GM19099 (cell line): ENCODE data around the gene ZBTB20.

Experiments used
- POLR2A ChIP-seq: IDR thresholded peaks from 3 replicates; pipeline ENCODE4 v1.6.1; 2011; ENCODE audit warnings: low read depth; ENCODE audit not compliant: insufficient read length; ENCODE audit errors: extremely low read depth

ZBTB20 gene

DNA sequence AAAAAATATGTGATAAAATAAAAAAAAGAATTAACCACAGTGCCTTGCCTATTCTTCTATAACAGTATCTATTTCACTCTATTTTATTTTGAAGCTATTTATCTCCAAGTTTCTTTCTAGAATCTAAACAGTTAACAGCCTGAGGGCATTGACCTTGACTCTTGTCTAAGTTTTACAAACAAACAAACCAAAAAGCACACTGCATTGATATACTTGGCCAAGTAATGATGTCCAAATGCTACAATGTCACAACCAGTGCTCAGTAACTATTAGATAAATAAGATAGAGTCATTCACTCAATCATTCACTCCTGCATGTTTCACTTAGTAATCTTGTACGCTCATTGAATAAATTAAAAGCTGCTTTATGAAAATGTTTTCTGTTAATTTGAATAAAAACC lies 466.8 kb downstream of the ZBTB20 start:
- no peak for TF ChIP-seq POLR2A

DNA sequence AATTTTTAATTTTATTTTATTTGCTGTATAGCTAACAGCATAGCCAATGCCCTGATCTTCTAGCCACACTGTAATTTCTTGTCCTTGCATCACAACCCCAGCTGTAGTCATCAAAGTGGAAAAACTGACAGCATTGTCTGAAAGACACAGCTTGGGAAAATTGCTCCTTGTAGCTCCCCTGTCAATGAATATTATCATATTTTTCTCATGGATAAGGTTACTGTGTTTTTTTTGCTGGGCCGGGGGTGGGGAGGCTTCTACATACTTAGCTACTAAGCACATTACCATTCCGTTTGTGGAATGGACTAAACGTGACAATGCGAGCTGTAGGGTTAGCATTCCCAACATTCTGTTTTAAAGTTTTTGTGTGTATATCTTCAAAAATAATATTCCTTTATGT lies 472.0 kb downstream of the ZBTB20 start:
- TF ChIP-seq POLR2A: no peak

DNA sequence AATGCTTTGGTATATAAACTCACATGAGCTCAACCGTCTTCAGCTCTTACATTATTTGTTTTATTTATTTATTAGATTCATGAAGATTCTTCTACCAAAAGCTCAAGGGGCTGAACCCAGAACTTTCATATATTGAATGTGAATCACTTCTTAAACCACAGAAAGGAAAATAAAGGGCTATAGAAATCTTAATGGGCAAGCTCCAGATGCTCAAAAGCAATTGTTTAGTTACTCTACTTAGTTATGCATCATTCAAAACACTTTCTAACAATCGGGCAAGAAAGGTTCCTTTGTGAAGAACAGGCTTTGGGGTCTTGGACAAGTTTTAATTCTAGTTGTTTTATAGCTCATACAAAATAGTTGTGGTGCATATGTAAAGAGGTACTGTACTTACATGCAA lies 473.1 kb downstream of the ZBTB20 start:
- TF ChIP-seq POLR2A: no peak

DNA sequence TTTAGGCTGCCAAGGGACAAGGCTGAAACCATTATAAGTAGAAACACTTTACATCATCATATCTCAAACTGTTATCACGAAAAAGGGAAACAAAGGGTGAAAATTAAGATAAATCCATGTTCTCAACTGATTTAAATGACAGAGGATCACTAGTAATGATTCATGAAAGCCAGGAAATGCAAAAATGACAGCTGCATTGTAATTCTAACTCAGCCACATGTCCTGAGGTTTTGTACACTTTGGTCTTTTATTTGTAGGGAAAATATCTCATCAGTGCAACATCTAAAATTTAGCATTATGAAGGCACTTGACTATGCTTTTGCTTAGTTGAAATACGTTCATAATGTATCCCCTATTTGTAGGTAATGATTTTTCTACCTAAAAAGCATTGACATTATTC lies 473.6 kb downstream of the ZBTB20 start:
- no peak for TF ChIP-seq POLR2A

DNA sequence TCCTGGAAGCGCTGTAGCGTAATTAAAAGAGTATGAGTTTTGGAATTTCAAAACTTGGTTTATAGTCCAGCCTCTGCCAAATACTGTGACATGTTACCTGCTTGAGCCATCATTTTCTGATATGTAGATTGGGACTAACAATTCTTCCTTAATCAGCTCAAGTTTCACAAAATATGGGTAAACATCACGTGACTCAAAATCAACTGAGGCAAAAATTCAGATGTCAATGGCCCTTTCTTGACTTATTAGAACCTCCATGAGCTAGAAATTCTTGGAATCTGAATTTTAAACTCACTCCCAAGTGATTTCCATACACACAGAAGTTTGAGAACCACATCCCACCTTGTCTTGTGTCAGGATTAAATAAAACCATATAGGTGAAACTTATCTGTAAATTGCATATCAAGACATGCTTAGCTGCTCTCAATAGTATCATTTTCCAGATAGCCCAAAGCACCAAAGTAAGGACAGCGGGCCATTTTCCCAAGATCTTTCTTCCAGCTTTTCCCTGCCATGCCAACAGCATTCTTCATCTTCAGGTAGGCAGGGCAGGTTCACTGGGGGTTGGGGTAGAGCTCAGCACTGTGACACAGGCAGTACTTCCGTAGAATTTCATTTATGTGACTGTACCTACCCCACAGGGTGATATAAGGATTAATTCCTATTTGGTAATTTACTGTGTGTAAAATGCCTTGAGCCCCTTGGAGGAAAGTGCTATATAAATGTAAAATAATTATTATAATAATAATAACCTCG lies 474.2 kb downstream of the ZBTB20 start:
- TF ChIP-seq POLR2A: no peak

DNA sequence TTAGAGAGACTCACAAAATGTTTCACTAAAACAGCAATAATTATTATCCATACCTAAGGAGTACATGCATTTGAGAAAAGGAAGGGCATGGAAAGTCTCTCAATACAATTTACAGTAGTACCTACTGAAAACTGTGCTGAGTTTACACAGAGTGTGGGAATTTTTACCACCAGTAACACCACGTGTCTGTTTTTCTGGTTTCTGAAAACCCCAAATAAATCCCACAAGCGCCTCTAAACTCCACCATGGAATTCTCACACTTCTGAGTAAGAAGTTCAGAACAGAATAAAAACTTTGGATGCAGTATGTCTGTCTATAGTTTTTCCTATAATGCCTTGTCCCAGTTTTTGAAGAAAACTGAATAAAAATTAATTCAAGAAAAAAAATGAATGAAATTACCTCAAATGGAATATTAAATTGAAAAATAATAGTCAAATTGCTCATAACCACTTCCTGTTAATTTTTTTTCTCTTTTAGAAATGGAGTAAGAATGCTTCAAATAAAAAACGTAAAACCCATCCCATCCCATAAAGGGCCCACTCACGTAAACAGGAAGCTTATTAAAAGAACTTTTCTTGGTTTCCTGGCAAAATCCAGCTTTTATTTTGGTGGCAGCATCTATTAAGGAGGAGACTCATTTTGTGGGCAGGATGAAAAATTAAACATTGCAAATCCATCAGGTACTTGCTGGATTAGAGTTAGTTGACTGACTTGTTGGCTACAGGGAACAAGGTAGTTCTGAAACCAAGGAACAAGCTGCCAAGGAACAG lies 475.2 kb downstream of the ZBTB20 start:
- TF ChIP-seq POLR2A: no peak

DNA sequence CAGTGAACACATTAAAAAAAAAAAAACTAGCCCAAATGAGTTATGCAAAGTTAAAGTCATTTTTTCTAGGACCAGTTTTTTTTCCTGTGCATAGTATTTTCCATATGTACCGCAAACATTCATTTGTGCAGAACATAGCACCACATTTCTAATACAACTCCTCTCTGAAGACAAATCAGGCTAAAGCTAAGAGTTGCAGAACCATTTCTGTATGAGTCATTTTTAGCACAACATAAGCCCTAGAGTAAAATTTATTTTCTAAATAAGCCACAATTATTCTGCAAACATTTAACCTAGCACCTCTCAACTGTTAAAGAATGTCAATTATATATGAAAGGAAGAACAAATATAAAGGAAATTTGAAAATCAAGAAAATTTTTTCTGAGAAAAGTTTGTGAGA lies 477.5 kb downstream of the ZBTB20 start:
- no peak for TF ChIP-seq POLR2A

DNA sequence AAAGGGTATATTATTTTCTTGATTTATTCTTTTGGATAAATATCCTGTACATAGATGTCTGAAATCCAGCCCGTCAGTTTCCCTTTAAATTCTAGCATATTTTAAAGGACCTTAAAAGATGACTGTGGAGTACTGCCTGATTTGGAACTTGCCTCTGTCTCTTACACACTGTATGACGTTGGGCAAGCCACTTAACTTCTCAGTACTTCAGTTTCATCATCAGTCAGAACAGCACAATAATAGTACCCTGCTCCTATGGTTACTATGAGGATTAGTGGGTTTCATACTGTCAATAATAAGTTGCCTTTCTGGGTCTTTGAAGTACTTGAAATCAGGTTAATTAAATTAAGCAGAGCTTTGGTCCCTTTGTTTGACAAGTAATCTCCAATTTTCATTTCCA lies 479.0 kb downstream of the ZBTB20 start:
- no peak for TF ChIP-seq POLR2A

DNA sequence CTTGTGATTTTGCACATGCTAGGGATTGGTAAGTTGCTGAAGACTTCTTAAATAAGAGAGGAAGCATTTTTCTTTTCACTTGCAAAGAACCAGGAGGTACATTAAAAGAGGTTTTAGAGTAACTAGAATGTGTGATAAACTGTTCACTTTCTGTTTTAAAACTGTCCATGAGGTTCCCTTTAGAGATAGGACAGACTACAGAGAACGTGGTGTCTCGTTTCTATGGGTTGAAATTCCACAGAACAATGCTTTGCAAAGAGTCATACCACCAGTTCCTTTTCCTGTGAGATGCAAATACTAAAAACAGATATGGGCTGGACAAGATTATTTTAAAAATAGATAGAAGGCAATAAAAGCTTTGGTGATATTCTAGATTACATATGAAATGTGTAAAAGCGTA lies 480.5 kb downstream of the ZBTB20 start:
- TF ChIP-seq POLR2A: no peak

DNA sequence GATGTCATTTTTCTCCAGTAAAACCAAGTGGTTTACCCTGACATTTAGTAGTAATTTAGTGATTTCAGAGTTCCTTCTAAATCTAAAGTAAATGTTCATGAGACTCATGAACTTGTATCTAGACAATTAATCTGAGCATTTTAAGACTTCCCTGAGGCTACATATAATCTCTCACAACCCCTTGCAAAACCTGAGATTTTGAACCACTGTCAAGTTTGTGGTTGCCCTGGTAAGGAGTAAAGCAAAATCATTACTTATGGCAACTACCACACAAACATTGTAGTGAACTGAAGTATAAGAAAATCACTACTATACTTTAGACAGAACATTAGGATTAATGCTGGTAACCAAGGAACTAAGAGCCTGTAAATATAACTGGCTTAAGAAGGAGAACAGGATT lies 483.1 kb downstream of the ZBTB20 start:
- TF ChIP-seq POLR2A: no peak

DNA sequence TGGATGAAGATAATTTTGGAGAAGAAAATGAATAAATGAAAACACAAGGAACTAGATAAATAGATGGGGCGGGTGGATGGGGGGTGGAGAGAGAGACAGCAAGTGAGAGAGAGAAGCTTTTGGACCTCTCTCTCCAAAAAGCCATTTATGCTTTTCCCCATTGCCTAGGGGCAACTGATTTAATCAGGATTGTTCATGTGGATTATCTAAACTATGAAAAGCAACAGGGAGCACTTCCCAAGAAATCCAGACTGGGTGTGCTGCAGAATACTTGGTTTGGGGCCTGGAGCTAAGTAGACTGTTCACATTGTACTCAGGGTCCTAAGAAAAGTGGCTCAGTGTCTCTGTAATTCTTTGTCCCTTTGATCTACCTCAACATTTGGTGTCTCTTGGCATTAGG lies 486.3 kb downstream of the ZBTB20 start:
- TF ChIP-seq POLR2A: no peak

DNA sequence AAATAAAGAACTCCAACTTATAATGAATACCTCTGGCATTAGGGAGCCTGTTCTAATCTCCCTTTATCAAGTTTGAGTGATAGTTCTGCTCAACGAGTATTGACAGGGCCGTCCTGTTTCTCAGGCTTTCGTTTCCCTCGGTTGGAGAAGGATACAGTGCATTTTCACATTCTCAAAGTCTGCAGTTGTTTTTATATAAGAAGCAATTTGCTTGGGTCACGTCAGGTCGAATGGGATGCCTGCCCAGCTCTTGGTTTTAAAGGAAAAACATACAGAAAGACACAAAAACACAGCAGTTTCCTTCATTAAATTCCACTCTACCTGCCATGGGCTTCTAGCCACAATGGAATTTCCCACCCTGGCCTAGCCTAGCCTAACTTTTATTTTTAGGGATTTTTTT lies 487.0 kb downstream of the ZBTB20 start:
- TF ChIP-seq POLR2A: no peak

DNA sequence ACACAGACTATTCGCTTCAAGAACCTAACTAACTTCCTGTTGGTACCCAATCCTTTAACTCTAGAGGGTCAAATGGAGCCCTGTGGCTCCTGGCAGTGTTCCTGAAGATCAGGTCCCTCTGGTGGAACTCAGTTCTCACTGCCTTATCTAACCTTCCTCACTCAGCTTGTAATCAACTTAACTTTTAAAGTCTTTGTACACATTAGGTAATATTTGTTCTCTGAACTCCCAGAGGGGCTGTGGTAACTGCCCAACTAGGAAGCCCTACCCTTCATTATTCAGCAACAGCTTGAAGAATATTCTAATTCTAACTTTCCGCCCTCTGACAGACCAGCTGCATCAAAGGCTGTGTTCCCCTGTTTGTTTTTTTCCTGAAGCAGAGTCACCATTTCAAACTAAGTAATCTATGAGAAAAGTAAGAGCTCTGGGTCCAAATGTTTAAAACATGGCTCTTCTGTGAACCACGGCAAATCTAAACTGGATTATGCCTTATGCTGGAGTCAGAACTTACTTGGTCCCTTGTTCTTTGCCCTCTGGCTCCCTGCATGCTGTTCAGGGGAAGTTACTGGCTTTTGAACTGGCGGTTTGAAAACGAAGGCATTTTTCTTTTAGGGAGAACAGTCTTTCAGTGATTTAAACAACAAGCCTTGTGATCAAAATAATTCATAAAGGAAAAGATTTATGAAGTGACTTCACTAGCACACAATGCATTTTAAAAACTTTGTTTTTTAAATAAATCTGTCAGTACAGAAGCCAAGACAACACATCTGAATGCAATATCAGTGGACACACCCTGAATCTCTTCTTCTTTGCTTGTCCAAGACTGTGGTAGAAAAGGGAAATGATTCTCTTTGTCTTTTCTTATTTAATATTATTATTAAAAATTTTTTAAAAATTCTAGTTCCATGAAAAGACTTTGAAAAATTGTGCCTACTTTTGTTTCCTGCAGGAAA lies 487.7 kb downstream of the ZBTB20 start:
- no peak for TF ChIP-seq POLR2A

DNA sequence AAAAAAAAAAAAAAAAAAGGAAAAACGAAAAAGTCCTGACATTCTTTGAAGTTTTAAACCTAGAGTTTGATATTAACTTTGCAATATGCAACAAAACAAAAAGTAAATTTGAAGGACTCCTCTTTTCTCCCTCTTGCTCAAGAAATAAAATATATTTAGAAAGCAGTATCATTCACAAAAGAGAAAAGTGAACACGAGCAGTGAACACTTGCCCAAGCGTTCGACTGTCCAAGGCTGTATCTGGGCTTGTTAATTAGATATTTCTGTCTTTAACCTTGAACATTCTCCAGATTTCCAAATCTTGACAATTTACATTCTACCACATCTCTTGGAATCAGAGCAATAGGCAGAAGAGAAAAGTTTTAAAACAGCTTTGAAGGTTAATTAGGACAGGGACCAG lies 495.5 kb downstream of the ZBTB20 start:
- no peak for TF ChIP-seq POLR2A

DNA sequence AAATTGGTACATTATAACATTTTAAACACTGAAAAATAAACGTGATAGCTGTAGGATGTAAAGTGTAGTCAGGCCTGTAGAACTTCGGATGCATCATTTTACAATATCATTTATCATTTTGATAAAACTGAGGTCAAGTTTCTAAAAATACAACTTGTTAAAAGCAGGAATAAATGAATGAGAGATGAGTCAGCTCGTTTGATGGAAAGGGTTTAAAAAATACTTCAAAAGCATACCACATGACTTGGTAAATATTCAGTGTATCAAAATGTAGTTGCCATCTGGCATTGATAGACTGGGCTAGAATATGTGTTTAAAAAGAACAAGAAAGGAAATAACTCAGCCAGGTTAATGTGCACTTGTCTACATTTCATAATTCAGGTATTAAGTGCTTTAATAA lies 496.3 kb downstream of the ZBTB20 start:
- no peak for TF ChIP-seq POLR2A
